ENCODE data around the gene CDH13. TPM values are rescaled to one million over a fixed set of nuclear protein-coding genes. Genes with fewer than 3 reads are reported as not detected.
A peak's percentile ranks its signal among the peaks of the same experiment; 100 is the strongest.

Gene CDH13
- total and polyA plus RNA-seq, 7 donors, result 6.1 to 30.7 (median 22.8) TPM

- H3K4me3 ChIP-seq, result no peak overlapping the region
Measured at GRCh38 chr16:82699711-82700495, 73.1 kb downstream of the CDH13 start.

GRCh38 chr16:82700541-82701235, 73.9 kb downstream of the CDH13 start:
- Histone ChIP-seq H3K4me3 (no peak overlapping the region), H3K36me3 (ENCODE audit: insufficient read depth in 1 of 2, low read depth in 1 of 2) (peaks cover 0 to 3% of the 10 kb centered on the region in 2 donors), H3K4me1 (peaks cover 49% of the 10 kb centered on the region), H3K27me3 (ENCODE audit: insufficient read depth in 3 of 3, low read length in 2 of 3) (no peaks in the 10 kb centered on the region), H3K9me3 (no peaks in the 10 kb centered on the region), H3K27ac (peak overlapping the region; percentile 76)
- intact Hi-C loops (cut with DNase I), result loop anchor here in 1 of 2 donors (1.0 kb wide), 1 partner anchor 30 kb away; no protein-coding TSS in a partner anchor
- DNase-seq (no peak), ATAC-seq (peak in 1 of 4 donors; percentile 31)
- TF ChIP-seq CTCF (IDR thresholded peaks at IDR 0.05), result no peak
- WGBS, 3 donors, result 45 to 69% (median 62%) methylated on average over 4 to 5 of the region's 5 CpGs

More at GRCh38 chr16:82699711-82700495, 73.1 kb downstream of the CDH13 start:
- intact Hi-C loops (cut with DNase I), result loop anchor here in 1 of 2 donors (1.0 to 5.0 kb wide), 2 partner anchors 30 to 38 kb away; no protein-coding TSS in a partner anchor
- Histone ChIP-seq H3K36me3 (ENCODE audit: insufficient read depth in 1 of 2, low read depth in 1 of 2) (no peaks in the 10 kb centered on the region), H3K27ac (peak overlapping the region; percentile 76), H3K9me3 (no peaks in the 10 kb centered on the region), H3K27me3 (ENCODE audit: insufficient read depth in 3 of 3, low read length in 2 of 3) (no peaks in the 10 kb centered on the region), H3K4me1 (peaks cover 49% of the 10 kb centered on the region)
- 22 to 24% (median 23%) methylated on average over 9 of the region's 9 CpGs for WGBS, 3 donors
- ATAC-seq (peak; percentile 67 to 91 (median 82)), DNase-seq (no peak)
- TF ChIP-seq CTCF (IDR thresholded peaks at IDR 0.05), result no peak

- no peak for TF ChIP-seq CTCF (IDR thresholded peaks at IDR 0.05)
- H3K36me3 ChIP-seq (ENCODE audit: insufficient read depth in 1 of 2, low read depth in 1 of 2), result peaks cover 0 to 3% of the 10 kb centered on the region in 2 donors
- ATAC-seq (peak in 1 of 4 donors; percentile 41), DNase-seq (no peak)
- H3K27me3 ChIP-seq (ENCODE audit: insufficient read depth in 3 of 3, low read length in 2 of 3), result no peaks in the 10 kb centered on the region
- H3K27ac ChIP-seq, result peak overlapping the region; percentile 76
- no peaks in the 10 kb centered on the region for H3K9me3 ChIP-seq
- whole genome bisulfite sequencing, 3 donors, result 57 to 70% (median 70%) methylated on average over 4 of the region's 4 CpGs
- H3K4me3 ChIP-seq, result no peak overlapping the region
- peaks cover 49% of the 10 kb centered on the region for H3K4me1 ChIP-seq
- intact Hi-C loops (cut with DNase I), result no loop called here
Measured at GRCh38 chr16:82701442-82701955, 74.7 kb downstream of the CDH13 start.

- Histone ChIP-seq H3K27ac (no peak overlapping the region), H3K4me1 (peaks cover 49% of the 10 kb centered on the region), H3K9me3 (no peaks in the 10 kb centered on the region), H3K4me3 (no peak overlapping the region), H3K36me3 (ENCODE audit: insufficient read depth in 1 of 2, low read depth in 1 of 2) (peaks cover 0 to 3% of the 10 kb centered on the region in 2 donors), H3K27me3 (ENCODE audit: insufficient read depth in 3 of 3, low read length in 2 of 3) (no peaks in the 10 kb centered on the region)
- no peak for TF ChIP-seq CTCF (IDR thresholded peaks at IDR 0.05)
- ATAC-seq (no peak), DNase-seq (no peak)
- 82 to 96% (median 87%) methylated on average over 2 of the region's 2 CpGs for WGBS, 3 donors
- intact Hi-C loops (cut with DNase I), result no loop called here
Measured at GRCh38 chr16:82703161-82703560, 76.4 kb downstream of the CDH13 start.

All from psoas muscle (tissue), 8 donors.